Coronary artery (tissue), 2 donors: Measurements from ENCODE around the gene QSOX2.
"Not testable (repeated sequence)": the region's sequence is repeated elsewhere in the genome, so short reads cannot be mapped to it uniquely, and the experiment has no call there.

ENCODE experiments used
- DNase-seq: peaks from one replicate; pipeline ENCODE4 v3.0.0-alpha.2; 2017; ENCODE audit warnings: low spot score
- H3K27ac ChIP-seq, 2 donors: fragments of 200-600 bp; sonication (generic); one replicate each; pipeline ENCODE4 v1.5.1; 2016 to 2019
- H3K4me3 ChIP-seq: fragments of 200-600 bp; sonication (generic); 2 replicates; pipeline ENCODE4 v1.5.1; 2016; ENCODE audit warnings: mild to moderate bottlenecking, moderate library complexity
- CTCF ChIP-seq: fragments of 200-600 bp; sonication (generic); IDR thresholded peaks from one replicate; pipeline ENCODE4 v1.5.1; 2019; ENCODE audit warnings: antibody characterized with exemption

The QSOX2 gene

GRCh38 chr9:136238342-136238732 lies 7.3 kb downstream of the QSOX2 start:
- Histone ChIP-seq H3K27ac (no peak overlapping the region), H3K4me3 (no peak overlapping the region)
- no peak for TF ChIP-seq CTCF
- no peak for DNase-seq

DNA sequence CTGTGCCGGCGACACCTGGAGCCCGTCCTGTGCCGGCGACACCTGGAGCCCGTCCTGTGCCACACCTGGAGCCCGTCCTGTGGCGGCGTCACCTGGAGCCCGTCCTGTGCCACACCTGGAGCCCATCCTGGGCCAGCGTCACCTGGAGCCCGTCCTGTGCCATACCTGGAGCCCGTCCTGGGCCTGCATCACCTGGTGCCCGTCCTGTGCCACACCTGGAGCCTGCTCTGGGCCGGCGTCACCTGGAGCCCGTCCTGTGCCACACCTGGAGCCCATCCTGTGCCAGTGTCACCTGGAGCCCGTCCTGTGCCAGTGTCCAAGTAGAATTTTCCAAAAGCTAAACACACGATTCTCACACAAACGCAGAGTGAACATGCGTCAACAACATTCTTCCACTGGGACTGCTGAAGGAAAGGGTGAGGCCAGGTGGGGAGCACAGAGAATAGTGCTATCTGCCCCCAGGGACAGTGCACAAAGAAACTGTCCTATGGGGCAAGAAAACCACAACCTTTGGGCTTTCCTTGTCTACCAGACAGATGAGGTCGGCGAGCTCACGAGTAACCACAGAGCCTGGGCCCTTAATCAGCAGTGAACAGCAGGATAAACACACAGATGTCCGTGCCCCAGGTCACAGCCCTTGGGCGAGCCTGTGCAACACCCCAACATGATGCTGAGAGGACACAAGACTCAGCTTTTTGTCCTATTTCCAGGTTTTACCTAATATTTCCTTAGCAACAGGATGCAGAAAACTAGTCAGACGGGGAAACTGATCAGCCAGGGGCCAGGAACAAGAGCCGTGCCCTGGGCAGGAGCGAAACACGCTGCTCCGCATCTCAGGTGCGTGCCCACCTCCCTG lies 7.9 kb downstream of the QSOX2 start:
- no peak for TF ChIP-seq CTCF
- no peak for DNase-seq
- Histone ChIP-seq H3K27ac (no peak overlapping the region), H3K4me3 (no peak overlapping the region)

DNA sequence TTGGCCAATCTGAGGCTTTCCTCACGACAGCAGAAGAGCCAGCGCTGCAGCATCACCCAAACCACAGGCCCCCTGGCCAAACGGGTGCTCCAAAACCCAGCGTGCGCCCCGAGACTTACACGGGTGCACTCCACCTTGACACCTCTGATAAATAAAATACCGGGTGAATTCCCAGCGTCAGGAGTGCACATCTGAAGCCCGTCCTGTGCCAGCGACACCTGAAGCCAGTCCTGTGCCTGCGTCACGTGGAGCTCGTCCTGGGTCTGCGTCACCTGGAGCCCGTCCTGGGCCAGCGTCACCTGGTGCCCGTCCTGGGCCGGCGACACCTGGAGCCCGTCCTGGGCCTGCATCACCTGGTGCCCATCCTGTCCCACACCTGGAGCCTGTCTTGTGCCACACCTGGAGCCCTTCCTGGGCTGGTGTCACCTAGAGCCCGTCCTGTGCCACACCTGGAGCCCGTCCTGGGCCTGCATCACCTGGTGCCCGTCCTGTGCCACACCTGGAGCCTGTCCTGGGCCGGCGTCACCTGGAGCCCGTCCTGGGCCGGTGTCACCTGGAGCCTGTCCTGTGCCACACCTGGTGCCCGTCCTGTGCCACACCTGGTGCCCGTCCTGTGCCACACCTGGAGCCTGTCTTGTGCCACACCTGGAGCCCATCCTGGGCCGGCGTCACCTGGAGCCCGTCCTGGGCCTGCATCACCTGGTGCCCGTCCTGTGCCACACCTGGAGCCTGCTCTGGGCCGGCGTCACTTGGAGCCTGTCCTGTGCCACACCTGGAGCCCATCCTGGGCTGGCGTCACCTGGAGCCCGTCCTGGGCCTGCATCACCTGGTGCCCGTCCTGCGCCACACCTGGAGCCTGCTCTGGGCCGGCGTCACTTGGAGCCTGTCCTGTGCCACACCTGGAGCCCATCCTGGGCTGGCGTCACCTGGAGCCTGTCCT lies 8.9 kb downstream of the QSOX2 start:
- H3K27ac ChIP-seq, DNase-seq, H3K4me3 ChIP-seq: not testable (repeated sequence)

DNA sequence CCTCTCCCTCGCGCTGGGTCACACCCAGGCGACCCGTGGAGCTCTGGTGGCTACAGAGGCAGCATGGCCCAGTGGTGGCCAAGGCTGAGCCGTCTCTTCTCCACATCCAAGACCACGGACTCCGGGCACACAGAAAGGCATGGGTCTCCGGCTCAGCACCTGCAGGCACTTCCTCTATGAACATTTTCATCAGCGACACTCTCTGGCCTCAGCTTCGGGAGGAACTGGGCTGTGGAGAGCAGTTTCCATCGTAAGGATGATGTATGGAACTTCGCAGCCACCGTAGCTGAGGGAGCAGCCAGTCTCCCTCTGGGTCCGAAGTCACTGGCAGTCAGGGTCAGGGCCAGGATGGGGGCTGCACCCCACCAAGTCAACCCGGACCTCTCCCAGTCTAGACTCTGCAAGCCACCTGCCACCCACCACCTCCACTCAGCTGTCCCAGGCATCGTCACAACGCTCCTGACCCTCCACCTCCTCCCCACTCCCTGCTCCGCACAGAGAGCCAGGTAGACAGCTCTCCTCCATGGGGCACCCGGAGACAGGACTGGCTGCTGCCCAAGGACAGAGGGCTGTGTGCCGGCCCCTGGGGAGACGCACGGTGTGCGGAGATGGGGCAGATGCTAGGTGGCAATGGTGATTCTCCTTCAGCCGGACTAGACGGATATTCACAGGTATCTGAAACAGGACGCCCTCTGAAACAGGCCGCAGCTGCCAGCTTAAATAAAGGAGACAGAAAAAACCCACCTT lies 9.7 kb downstream of the QSOX2 start:
- no peak overlapping the region for H3K27ac ChIP-seq
- TF ChIP-seq CTCF, result no peak

GRCh38 chr9:136235171-136235570 lies 10.4 kb downstream of the QSOX2 start:
- Histone ChIP-seq H3K4me3 (no peak overlapping the region), H3K27ac (no peak overlapping the region)
- no peak for TF ChIP-seq CTCF
- no peak for DNase-seq

More for the DNA sequence above, 9.7 kb downstream of the QSOX2 start:
- no peak overlapping the region for H3K4me3 ChIP-seq
- no peak for DNase-seq

GRCh38 chr9:136234597-136234996 lies 11.0 kb downstream of the QSOX2 start:
- DNase-seq, result no peak
- Histone ChIP-seq H3K4me3 (no peak overlapping the region), H3K27ac (no peak overlapping the region)
- no peak for TF ChIP-seq CTCF

DNA sequence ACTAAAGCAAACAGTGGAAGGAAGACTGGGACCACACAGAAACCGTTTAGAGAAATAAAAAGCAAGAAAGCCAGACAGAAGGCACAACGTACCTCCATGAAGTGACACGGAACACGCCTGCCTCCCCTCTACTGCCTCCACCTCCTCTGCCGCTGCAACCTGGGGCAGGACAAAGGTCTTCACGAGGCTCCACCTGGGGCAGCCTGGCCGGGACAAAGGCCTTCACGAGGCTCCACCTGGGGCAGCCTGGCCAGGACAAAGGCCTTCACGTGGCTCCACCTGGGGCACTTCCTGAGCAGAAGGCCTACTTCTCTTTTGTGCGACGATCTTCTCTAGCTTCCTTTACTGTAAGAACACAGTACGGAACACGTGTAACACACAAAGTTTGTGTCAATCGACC lies 11.7 kb downstream of the QSOX2 start:
- TF ChIP-seq CTCF, result no peak
- DNase-seq, result no peak
- H3K27ac ChIP-seq, result no peak overlapping the region
- H3K4me3 ChIP-seq, result no peak overlapping the region
